ENCODE measurements around the gene OR14A2.

GRCh38 chr1:247716546-247716945, 31.4 kb downstream of the OR14A2 start, which contains the start of gene OR6F1:
- no peak for TF ChIP-seq CTCF (IDR thresholded peaks at IDR 0.05; ENCODE audit: poor library complexity, severe bottlenecking)
- no peak for TF ChIP-seq RAD21 (conservative IDR thresholded peaks at IDR 0.05)
- TF ChIP-seq EP300 (conservative IDR thresholded peaks at IDR 0.05; ENCODE audit: poor library complexity, severe bottlenecking) = no peak
- no peak for TF ChIP-seq EZH2 (IDR thresholded peaks at IDR 0.05; ENCODE audit: borderline replicate concordance, insufficient read depth, low read length, poor library complexity, severe bottlenecking)
- no peak for TF ChIP-seq POLR2AphosphoS5 (IDR thresholded peaks at IDR 0.05)

Measured in neural cell (in vitro differentiated cells).